Measurements from ENCODE around the gene LRRC34. TPM values are rescaled to one million over a fixed set of nuclear protein-coding genes. Genes with fewer than 3 reads are reported as not detected.

The LRRC34 gene
- total RNA-seq, 1 experiment from 2014 or later = not detected

DNA sequence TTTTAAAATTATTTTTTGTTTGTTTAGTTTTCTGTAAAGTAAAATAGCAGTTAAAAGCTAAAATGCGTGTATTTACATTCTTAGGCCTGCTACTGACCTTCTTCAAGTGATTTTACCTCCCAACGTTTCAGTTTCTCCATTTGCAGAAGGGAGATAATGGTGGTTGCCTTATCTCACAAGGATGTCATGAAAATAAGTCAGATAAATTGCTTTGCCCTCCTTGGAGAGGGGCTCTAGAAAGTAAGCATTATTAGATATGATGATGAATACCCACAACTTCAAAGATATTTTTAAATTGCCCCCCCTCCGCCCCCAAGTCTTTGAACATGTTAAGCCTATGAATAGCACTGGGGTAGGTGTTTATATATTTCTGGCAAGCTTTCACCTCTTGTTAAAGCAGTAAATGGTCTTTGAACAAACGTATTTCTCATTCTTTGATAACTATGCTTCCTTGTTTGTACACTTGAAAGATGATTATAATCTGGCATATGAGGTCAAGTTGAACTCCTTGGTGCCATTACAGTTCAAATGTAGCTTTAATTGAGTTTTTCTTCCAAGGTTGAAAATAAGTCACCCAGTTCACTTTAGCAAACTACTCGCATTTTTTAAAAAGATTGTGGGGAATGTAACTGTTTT is 54.2 kb downstream of the LRRC34 start:
- Mint-ChIP-seq H3K4me3 (ENCODE audit: low read depth, unreplicated experiment) (no peak overlapping the region), H3K27ac (ENCODE audit: unreplicated experiment) (no peak overlapping the region), H3K4me1 (ENCODE audit: low read depth, unreplicated experiment) (peaks cover 22% of the 10 kb centered on the region), H3K36me3 (ENCODE audit: insufficient read depth, unreplicated experiment) (peaks cover 4% of the 10 kb centered on the region), H3K27me3 (ENCODE audit: unreplicated experiment) (no peaks in the 10 kb centered on the region), H3K9me3 (ENCODE audit: low read depth, unreplicated experiment) (peaks cover 14% of the 10 kb centered on the region)
- intact Hi-C loops (cut with micrococcal nuclease; ENCODE audit: unreplicated experiment) = no loop called here
- no TSS peak for BruUV-seq (replicated peaks)
- no peak for TF ChIP-seq CTCF (IDR thresholded peaks at IDR 0.05; ENCODE audit: unreplicated experiment)
- DNase-seq = no peak
- CTCF ChIA-PET = interaction anchor here (0.6 kb wide), 1 partner anchor 930 kb away, joined by 4 read pairs; no protein-coding TSS in a partner anchor

GRCh38 chr3:169755488-169755887 is 57.2 kb downstream of the LRRC34 start:
- H3K27me3 Mint-ChIP-seq (ENCODE audit: unreplicated experiment) = no peaks in the 10 kb centered on the region

DNA sequence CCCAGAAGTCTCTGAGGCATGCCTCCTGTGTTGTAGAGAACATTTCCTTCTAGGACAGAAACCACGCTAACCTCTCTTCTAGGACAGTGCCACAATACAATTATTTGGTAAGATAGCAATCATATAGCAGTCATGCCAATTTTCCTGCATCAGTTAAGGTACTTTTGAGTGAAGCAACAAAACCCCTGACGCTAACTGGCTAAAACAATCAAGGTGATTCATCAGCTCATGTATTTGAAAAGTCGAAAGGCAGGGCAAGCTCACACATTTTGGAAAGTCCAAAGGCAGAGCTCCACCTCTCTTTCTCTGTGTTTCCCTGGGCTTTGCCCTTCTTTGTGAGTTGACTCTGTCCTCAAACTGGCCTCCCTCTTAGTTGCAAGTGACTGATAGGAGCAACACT is 58.0 kb downstream of the LRRC34 start:
- H3K36me3 Mint-ChIP-seq (ENCODE audit: insufficient read depth, unreplicated experiment) = no peaks in the 10 kb centered on the region
- H3K27ac Mint-ChIP-seq (ENCODE audit: unreplicated experiment) = no peak overlapping the region
- intact Hi-C loops (cut with micrococcal nuclease; ENCODE audit: unreplicated experiment) = no loop called here
- H3K4me3 Mint-ChIP-seq (ENCODE audit: low read depth, unreplicated experiment) = no peak overlapping the region
- H3K4me1 Mint-ChIP-seq (ENCODE audit: low read depth, unreplicated experiment) = peaks cover 12% of the 10 kb centered on the region
- CTCF ChIA-PET = interaction anchor here (0.6 to 1.3 kb wide), 2 partner anchors 14 to 353 kb away, joined by 3 read pairs; no protein-coding TSS in a partner anchor
- peaks cover 10% of the 10 kb centered on the region for H3K9me3 Mint-ChIP-seq (ENCODE audit: low read depth, unreplicated experiment)
- DNase-seq = no peak
- no peak for TF ChIP-seq CTCF (IDR thresholded peaks at IDR 0.05; ENCODE audit: unreplicated experiment)
- no TSS peak for BruUV-seq (replicated peaks)
- no peaks in the 10 kb centered on the region for H3K27me3 Mint-ChIP-seq (ENCODE audit: unreplicated experiment)

More at GRCh38 chr3:169755488-169755887, 57.2 kb downstream of the LRRC34 start:
- Mint-ChIP-seq H3K36me3 (ENCODE audit: insufficient read depth, unreplicated experiment) (no peaks in the 10 kb centered on the region), H3K4me1 (ENCODE audit: low read depth, unreplicated experiment) (peaks cover 13% of the 10 kb centered on the region), H3K4me3 (ENCODE audit: low read depth, unreplicated experiment) (no peak overlapping the region), H3K9me3 (ENCODE audit: low read depth, unreplicated experiment) (peaks cover 10% of the 10 kb centered on the region), H3K27ac (ENCODE audit: unreplicated experiment) (no peak overlapping the region)
- no peak for DNase-seq
- intact Hi-C loops (cut with micrococcal nuclease; ENCODE audit: unreplicated experiment) = no loop called here
- BruUV-seq (replicated peaks) = no TSS peak
- CTCF ChIA-PET = no interaction called here
- no peak for TF ChIP-seq CTCF (IDR thresholded peaks at IDR 0.05; ENCODE audit: unreplicated experiment)

- H3K9me3 Mint-ChIP-seq (ENCODE audit: low read depth, unreplicated experiment) = peaks cover 5% of the 10 kb centered on the region
- no peak overlapping the region for H3K4me3 Mint-ChIP-seq (ENCODE audit: low read depth, unreplicated experiment)
- no peak overlapping the region for H3K27ac Mint-ChIP-seq (ENCODE audit: unreplicated experiment)
- no TSS peak for BruUV-seq (replicated peaks)
- no peaks in the 10 kb centered on the region for H3K36me3 Mint-ChIP-seq (ENCODE audit: insufficient read depth, unreplicated experiment)
- peaks cover 9% of the 10 kb centered on the region for H3K27me3 Mint-ChIP-seq (ENCODE audit: unreplicated experiment)
- DNase-seq = no peak
- no peak for TF ChIP-seq CTCF (IDR thresholded peaks at IDR 0.05; ENCODE audit: unreplicated experiment)
- peaks cover 24% of the 10 kb centered on the region for H3K4me1 Mint-ChIP-seq (ENCODE audit: low read depth, unreplicated experiment)
- CTCF ChIA-PET = no interaction called here
- intact Hi-C loops (cut with micrococcal nuclease; ENCODE audit: unreplicated experiment) = no loop called here
Observed at GRCh38 chr3:169751875-169752274, 60.8 kb downstream of the LRRC34 start.

All from Calu3 (cell line).